GM18502 (cell line): ENCODE results near the gene KIT.

Experiments used
- ATAC-seq: cut with Tn5 transposase; IDR thresholded peaks from one replicate; pipeline ENCODE4 v1.9.1; 2021; ENCODE audit warnings: mild to moderate bottlenecking; ENCODE audit not compliant: unreplicated experiment, poor library complexity

KIT gene

GRCh38 chr4:54695337-54695736 is 37.6 kb downstream of the KIT start:
- ATAC-seq, result no peak

DNA sequence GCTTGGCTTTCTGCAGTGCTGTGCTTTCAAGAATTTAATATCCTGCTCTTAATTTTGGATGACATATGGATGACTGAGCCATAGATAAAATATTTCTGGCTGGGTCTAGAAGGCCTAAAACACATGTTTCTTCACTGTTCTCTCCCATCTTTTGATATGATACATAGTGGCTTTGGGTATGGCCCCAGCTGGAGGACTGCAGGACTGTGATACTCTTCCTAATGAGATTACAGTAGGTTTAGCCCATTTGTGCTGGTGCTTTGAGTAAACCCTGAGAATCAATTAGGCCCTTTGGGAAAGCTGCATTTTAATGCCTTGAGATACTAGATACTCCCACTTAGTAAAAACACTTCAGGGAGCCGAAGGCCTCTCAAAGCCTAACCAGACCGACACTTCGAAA is 38.0 kb downstream of the KIT start:
- no peak for ATAC-seq

DNA sequence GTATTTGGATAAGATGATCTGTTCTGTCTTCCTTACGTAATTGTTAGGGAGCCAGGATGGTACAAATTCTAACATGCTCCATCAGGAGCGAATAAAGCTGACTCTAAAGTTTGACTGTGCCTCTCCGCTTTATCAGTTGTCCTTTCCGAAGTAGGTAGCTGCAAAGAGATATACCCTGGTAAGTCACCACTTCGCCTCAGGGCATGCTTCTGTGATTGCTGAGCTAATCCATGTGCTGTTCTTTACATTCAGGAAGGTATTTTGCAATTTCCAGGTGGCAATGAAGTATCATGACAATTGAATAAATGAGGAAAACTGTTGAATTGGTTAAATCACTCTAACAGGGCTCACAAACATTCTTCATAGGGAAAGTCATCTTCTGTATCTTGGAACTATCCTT is 38.9 kb downstream of the KIT start:
- ATAC-seq, result no peak

GRCh38 chr4:54700986-54701385 is 43.2 kb downstream of the KIT start:
- ATAC-seq, result no peak

DNA sequence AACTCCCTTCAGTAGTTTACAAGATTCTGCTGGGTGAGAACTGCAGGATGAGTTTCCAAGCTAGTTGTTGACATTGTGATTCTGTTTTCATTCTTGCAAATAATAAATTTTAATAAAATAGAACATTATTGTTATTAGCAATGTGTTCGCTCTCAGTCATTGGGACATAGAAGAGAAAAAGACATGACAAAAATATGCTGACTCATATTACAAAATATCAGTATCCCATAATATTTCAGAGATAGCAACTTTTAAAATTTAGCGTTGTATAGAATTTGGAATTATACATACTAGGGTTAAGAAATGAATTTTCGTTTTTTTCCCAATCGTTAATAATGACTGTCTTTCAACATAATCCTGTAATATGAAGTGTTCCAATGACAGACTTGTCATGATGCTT is 45.4 kb downstream of the KIT start:
- ATAC-seq, result no peak

- no peak for ATAC-seq
Observed at GRCh38 chr4:54707406-54707805, 49.6 kb downstream of the KIT start.

DNA sequence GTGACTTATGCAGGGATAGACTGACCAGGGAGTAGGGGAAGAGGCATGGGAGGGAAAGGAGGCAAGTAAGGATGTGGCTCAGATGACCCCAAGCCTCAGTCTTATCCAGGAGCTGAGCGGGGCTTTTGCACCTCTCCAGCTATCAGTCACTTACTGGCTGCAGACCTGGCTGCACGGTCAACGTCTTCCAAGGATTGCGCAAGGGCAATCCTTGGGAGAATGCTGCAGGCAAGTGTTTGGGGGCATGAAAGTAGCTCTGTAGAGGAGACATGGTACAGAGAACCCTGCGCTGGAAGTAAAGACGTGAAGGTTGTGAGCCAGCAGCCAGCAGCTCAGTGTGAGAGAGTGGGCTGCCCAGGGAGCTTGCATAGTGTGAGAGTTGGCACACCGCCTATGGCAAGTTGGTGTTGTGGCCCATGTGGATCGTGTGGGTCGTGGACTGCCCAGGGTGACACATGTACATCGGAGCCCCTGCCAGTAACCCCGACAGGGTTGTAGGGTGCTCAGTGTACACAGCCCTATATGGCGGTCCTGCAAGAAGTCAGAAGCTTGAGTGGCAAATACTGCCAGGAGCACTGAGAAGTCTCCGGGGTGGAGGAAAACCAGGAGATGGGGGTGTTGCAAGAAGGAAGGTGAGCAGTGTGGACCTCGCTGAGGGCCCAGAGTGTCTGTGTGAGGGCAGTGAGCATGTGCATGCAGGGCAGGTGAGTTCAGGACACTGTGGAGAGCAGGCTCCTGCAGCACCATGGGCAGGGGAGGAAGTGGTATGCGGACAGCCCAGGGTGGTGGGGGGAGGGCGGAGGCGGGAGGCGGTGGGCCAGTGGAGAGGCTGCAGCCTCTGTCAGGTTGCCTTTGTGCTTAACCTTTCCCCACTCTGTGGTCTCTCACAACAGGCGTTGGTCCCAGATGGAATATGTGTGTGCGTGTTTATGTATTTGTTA is 50.9 kb downstream of the KIT start:
- ATAC-seq, result no peak

GRCh38 chr4:54709400-54709799 is 51.6 kb downstream of the KIT start:
- ATAC-seq, result no peak

GRCh38 chr4:54712206-54712605 is 54.4 kb downstream of the KIT start:
- no peak for ATAC-seq

GRCh38 chr4:54714631-54715030 is 56.9 kb downstream of the KIT start:
- no peak for ATAC-seq

GRCh38 chr4:54716478-54717065 is 58.8 kb downstream of the KIT start:
- ATAC-seq, result no peak

DNA sequence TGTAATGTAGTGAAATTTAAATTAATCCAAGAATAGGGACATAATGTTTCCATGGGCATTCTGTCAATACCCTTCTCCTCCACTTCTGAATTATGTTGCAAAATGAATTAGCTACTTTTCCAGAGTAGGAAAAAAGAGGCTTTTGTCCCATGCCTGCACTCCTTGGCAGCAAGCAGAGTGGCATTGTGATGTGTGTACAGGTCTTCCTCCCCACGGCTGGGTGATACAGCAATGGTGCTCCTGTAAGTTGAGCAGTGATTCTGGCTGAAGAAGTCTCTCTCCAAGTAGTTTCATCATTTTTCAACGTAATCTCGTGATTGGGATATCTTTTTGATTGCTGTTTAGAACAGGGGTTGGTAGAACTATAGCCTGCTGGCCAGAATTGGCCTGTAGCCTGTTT is 59.9 kb downstream of the KIT start:
- ATAC-seq, result no peak

DNA sequence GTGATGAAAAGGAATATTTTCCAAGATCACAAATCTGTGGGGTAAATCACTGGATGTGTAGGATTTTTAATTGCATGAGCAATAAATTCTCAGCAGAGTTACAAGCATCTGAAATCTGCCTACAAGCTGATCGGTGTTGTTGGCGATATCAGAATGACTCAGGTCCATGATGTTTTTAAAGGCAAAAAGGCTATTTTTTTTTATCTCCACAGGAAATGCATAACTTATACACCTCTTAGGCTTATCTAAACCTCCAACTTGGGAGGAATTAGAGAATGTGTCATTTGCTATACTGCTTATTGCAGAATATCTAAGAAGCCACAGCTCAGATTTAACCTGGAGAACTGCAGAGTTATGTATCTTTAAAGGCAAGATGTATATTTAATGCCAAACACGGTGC is 61.6 kb downstream of the KIT start:
- no peak for ATAC-seq

GRCh38 chr4:54723220-54723619 is 65.5 kb downstream of the KIT start:
- no peak for ATAC-seq

DNA sequence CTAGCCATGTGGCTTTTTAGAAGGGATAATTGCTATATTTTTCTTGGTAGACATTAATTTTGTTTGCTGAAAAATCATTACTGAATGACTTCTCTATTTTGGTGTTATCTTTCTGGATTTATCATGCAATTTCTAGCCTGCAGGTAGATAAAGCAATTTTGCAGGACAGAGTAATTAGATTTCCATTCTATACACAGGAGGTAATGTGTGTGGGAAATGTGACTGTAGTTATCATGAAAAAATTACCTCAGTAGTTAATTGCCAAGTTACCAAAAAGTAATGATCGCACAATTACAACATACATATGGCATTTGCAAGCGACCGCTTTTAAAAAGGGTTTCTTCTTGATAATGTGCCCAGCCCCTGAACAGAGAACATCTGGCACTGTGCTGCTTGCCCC is 66.1 kb downstream of the KIT start:
- ATAC-seq, result no peak

- peak; percentile 44 for ATAC-seq
Observed at GRCh38 chr4:54726907-54727306, 69.2 kb downstream of the KIT start.

- peak; percentile 79 for ATAC-seq
Observed at GRCh38 chr4:54727346-54727745, 69.6 kb downstream of the KIT start.

DNA sequence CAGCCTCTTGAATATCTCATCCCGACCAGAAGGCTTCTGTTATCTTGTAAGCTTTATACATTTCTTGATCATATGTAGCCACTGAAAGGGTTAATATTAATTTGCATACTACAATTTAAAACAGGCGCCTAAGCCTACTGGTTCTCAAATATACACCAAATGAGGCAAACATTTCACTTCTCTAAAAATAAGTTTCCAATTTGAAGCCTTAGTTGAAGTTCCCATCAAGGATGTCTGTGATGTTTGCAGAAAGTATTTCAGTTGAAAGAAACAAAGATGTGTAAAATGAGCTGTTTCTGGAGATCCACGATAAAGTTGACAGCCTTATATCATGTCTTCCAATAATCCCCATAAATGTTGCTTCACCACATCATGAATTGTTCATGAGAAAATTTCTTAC is 70.6 kb downstream of the KIT start:
- no peak for ATAC-seq

- no peak for ATAC-seq
Observed at GRCh38 chr4:54729256-54729655, 71.5 kb downstream of the KIT start.

DNA sequence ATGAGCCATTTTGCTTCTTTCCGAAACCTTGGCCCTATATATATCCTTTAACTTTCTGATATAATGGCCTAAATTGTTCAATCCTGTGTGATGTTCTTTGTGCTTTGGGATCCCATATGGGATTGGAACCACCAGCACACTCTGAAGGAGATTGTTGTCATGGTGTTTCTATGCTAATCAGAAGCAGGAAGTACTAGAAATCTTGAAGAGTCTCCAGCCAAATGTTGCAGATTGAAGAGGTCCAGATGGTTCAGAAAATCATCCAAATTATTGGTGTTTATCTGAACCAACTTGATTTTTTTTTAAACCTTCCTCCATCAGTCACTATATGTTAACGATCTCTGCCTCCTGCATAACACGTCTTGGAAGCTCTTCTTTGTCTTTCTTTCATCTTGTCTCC is 72.8 kb downstream of the KIT start:
- no peak for ATAC-seq

- ATAC-seq, result no peak
Observed at GRCh38 chr4:54731552-54731951, 73.8 kb downstream of the KIT start.

GRCh38 chr4:54731976-54732375 is 74.2 kb downstream of the KIT start:
- no peak for ATAC-seq
